A673 (cell line): ENCODE measurements around the gene ABCB8.

Source experiments
- EZH2 ChIP-seq: fragments of 200-600 bp; sonication (generic); IDR thresholded peaks from 2 replicates; pipeline ENCODE4 v1.6.1; 2017; ENCODE audit warnings: borderline replicate concordance, low read depth, mild to moderate bottlenecking, mixed read lengths, antibody characterized with exemption, low read length; ENCODE audit not compliant: poor library complexity, severe bottlenecking
- TF ChIP-seq, protein P1 (sequence below): fragments of 300-800, 200-600 bp; sonication (generic); conservative IDR thresholded peaks from 2 replicates; pipeline ENCODE4 v1.5.1; 2017; ENCODE audit warnings: low read depth, mild to moderate bottlenecking, antibody characterized with exemption, low read length, moderate library complexity, mixed read lengths

DNA sequence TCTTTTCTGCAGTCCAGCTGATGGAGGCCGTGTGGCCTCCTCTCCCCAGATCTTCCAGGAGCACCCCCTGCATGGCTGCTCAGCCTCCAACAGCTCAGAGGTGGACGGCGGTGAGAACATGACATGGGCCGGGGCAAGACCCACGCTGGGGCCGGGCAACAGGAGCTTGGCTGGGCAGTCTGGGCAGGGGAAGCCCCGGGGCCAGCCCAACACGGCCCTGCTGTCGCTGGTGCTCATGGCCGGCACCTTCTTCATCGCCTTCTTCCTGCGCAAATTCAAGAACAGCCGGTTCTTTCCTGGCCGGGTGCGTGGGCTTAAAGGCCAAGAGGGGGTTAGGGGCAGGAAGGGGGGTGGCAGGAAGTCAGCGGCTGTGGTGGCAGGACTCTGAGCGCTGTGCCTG lies 45.7 kb downstream of the ABCB8 start:
- TF ChIP-seq, protein P1, sequence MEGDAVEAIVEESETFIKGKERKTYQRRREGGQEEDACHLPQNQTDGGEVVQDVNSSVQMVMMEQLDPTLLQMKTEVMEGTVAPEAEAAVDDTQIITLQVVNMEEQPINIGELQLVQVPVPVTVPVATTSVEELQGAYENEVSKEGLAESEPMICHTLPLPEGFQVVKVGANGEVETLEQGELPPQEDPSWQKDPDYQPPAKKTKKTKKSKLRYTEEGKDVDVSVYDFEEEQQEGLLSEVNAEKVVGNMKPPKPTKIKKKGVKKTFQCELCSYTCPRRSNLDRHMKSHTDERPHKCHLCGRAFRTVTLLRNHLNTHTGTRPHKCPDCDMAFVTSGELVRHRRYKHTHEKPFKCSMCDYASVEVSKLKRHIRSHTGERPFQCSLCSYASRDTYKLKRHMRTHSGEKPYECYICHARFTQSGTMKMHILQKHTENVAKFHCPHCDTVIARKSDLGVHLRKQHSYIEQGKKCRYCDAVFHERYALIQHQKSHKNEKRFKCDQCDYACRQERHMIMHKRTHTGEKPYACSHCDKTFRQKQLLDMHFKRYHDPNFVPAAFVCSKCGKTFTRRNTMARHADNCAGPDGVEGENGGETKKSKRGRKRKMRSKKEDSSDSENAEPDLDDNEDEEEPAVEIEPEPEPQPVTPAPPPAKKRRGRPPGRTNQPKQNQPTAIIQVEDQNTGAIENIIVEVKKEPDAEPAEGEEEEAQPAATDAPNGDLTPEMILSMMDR, result no peak
- no peak for TF ChIP-seq EZH2
